Gastrocnemius medialis (tissue), 4 donors: ENCODE data around the gene MCEMP1. TPM values are rescaled to one million over a fixed set of nuclear protein-coding genes. Genes with fewer than 3 reads are reported as not detected.
A peak's percentile ranks its signal among the peaks of the same experiment; 100 is the strongest.

Source experiments
- ATAC-seq, 2 donors: fragments of 150-250 bp; one replicate each; pipeline ENCODE4 v1.9.1; 2016
- DNase-seq, 2 donors: peaks; one replicate each; pipeline ENCODE4 v3.0.0-alpha.2; 2019
- H3K27ac ChIP-seq, 4 donors: fragments of 200-600 bp; sonication (generic); 1 replicate in 1 of 4; 2 replicates in 3 of 4; pipeline ENCODE4 v1.5.1; 2016 to 2018; ENCODE audit warnings: mild to moderate bottlenecking in 2 of 4, moderate library complexity in 1 of 4
- H3K27me3 ChIP-seq, 3 donors: fragments of 200-600 bp; sonication (generic) in 2 of 3; 1 replicate in 1 of 3; 2 replicates in 2 of 3; pipeline versions ENCODE4 v1.5.1 to v1.6.0; 2016 to 2019; ENCODE audit warnings: mild to moderate bottlenecking in 1 of 3, moderate library complexity in 1 of 3
- H3K36me3 ChIP-seq, 2 donors: fragments of 200-600 bp; sonication (generic) in 1 of 2; one replicate each; pipeline ENCODE4 v1.5.1; 2017 to 2018
- H3K4me1 ChIP-seq, 2 donors: fragments of 200-600 bp; sonication (generic) in 1 of 2; one replicate each; pipeline ENCODE4 v1.5.1; 2016 to 2017; ENCODE audit warnings: mild to moderate bottlenecking in 2 of 2
- H3K4me3 ChIP-seq, 4 donors: fragments of 200-600 bp; sonication (generic) in 3 of 4; 1 replicate in 1 of 4; 2 replicates in 3 of 4; pipeline ENCODE4 v1.5.1; 2016 to 2019; ENCODE audit warnings: mild to moderate bottlenecking in 2 of 4
- H3K9me3 ChIP-seq, 3 donors: fragments of 200-600 bp; sonication (generic) in 2 of 3; 1 replicate in 1 of 3; 2 replicates in 2 of 3; pipeline ENCODE4 v1.5.1; 2016 to 2019
- CTCF ChIP-seq, 5 experiments: fragments of 450-650 bp in 3 of 5; fragments of 200-600 bp in 2 of 5; sonication (generic) in 2 of 5; IDR thresholded peaks in 4 of 5; conservative IDR thresholded peaks in 1 of 5; 1 replicate in 4 of 5; 2 replicates in 1 of 5; pipeline ENCODE4 v1.5.1; 2016 to 2019; ENCODE audit warnings: antibody characterized with exemption in 5 of 5, mild to moderate bottlenecking in 3 of 5, moderate library complexity in 3 of 5
- POLR2A ChIP-seq, 2 donors: fragments of 450-650 bp; IDR thresholded peaks; one replicate each; pipeline ENCODE4 v1.6.1; 2017; ENCODE audit warnings: antibody characterized with exemption in 2 of 2, mild to moderate bottlenecking in 2 of 2, moderate library complexity in 2 of 2
- in situ Hi-C, 4 donors: fragments of 200-750 bp; cut with MboI; loops; one replicate each; pipeline versions ENCODE4 v1.15.0 to v1.8.0; 2017; ENCODE audit warnings: low sequenced_read_pairs in 4 of 4
- intact Hi-C: fragments of 100-400 bp; cut with DNase I; formaldehyde crosslinking; loops from one replicate; pipeline ENCODE4 v1.15.1; 2023; ENCODE audit warnings: low total_unique reads
- total RNA-seq, 4 donors: library from RNA; depleted of rRNA; stranded (reverse); fragments of >200 nt; gene quantifications; one replicate each; pipeline versions ENCODE4 v1.1.0 to v1.2.3, GENCODE V29; 2016

Gene MCEMP1
- total RNA-seq, 4 donors from 2014 or later = 0.16 to 1.2 TPM; not detected in 2

DNA sequence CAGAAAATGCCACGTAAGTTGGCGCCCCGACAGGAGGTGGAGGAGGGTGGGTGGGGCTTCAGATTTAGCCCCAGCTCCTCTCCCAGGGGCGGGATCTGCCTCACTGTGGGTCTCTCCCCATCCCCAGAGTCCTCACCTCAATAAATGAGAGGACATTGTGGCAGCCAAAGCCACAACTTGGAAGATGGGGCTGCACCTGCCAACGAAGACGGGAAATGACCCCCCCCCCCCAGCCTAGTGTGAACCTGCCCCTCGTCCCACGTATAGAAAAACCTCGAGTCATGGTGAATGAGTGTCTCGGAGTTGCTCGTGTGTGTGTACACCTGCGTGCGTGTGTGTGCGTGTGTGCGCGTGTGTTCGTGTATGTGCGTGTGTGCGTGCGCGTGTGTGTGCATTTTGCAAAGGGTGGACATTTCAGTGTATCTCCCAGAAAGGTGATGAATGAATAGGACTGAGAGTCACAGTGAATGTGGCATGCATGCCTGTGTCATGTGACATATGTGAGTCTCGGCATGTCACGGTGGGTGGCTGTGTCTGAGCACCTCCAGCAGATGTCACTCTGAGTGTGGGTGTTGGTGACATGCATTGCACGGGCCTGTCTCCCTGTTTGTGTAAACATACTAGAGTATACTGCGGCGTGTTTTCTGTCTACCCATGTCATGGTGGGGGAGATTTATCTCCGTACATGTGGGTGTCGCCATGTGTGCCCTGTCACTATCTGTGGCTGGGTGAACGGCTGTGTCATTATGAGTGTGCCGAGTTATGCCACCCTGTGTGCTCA, 2.3 kb downstream of the MCEMP1 start:
- no peak overlapping the region for H3K27ac ChIP-seq
- in situ Hi-C loops = loop anchor here in 1 of 4 donors (10.0 kb wide), 1 partner anchor 114 kb away; no protein-coding TSS in a partner anchor

GRCh38 chr19:7679771-7680605, 3.1 kb downstream of the MCEMP1 start:
- in situ Hi-C loops (loop anchor here in 2 of 4 donors (5.0 to 10.0 kb wide), 2 partner anchors 108 to 115 kb away; no protein-coding TSS in a partner anchor), intact Hi-C loops (loop anchor here (1.0 to 10.0 kb wide), 5 partner anchors 28 to 325 kb away; partner anchors contain the start of genes PET100 and XAB2)
- no peak for ATAC-seq
- H3K27me3 ChIP-seq = peaks cover 0 to 11% (median 0%) of the 10 kb centered on the region in 3 donors
- peak overlapping the region; percentile 91 to 100 (median 94) for H3K4me3 ChIP-seq
- no peaks in the 10 kb centered on the region for H3K9me3 ChIP-seq
- H3K4me1 ChIP-seq = peaks cover 4 to 9% of the 10 kb centered on the region in 2 donors
- peaks cover 0 to 22% of the 10 kb centered on the region in 2 donors for H3K36me3 ChIP-seq
- H3K27ac ChIP-seq = peak overlapping the region in 3 of 4 donors; percentile 8 to 94 (median 93)
- no peak for DNase-seq
- TF ChIP-seq POLR2A (IDR thresholded peaks at IDR 0.05) (no peak), CTCF (IDR thresholded peaks at IDR 0.05 in 4 of 5, conservative IDR thresholded peaks at IDR 0.05 in 1 of 5) (no peak)

More for the DNA sequence above, 2.3 kb downstream of the MCEMP1 start:
- no peaks in the 10 kb centered on the region for H3K9me3 ChIP-seq
- peaks cover 0 to 11% (median 0%) of the 10 kb centered on the region in 3 donors for H3K27me3 ChIP-seq
- TF ChIP-seq CTCF (IDR thresholded peaks at IDR 0.05 in 4 of 5, conservative IDR thresholded peaks at IDR 0.05 in 1 of 5) (no peak), POLR2A (IDR thresholded peaks at IDR 0.05) (no peak)
- intact Hi-C loops = no loop called here
- no peak for ATAC-seq
- peaks cover 0 to 18% of the 10 kb centered on the region in 2 donors for H3K36me3 ChIP-seq
- peaks cover 4 to 9% of the 10 kb centered on the region in 2 donors for H3K4me1 ChIP-seq
- no peak for DNase-seq
- H3K4me3 ChIP-seq = no peak overlapping the region

DNA sequence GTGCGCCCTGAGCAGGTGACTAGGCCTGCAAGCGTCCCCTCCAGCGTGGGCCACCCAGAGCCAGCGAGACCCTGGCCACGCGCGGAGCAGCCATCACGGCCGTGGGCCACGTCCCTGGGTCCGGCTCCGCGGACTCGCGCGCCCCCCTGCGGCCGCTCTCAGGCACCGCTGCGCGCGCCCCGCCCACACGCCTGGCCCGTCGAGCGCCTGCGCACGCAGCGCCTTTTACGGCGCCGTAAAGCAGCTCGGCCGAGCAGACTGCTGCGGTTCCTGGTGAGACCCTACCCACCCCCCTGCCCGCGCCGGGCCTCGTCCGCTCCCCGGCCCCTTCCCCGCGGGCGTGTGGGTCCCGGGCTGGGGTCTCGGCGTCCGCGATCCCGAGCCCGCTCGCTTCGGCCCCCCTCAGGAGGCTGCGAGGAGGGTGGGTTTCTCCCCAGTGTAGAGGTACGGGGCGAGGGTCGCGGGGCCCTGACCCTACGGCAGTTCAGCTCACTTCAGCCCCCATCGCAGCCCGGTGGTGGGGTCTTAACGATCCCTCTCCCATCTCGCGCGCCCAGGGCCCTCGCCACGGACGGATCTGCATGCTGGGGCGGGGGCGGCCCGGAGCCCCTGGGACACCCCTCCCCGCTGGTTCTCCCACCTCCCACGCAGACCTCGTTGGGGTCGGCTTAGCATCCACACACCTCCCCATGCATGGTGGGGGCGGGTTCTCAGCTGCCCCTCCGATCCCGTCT, 3.9 kb downstream of the MCEMP1 start, which contains the start of gene TRAPPC5:
TSS of gene TRAPPC5 (plus strand) at position 228 of the 734 bp plus-strand sequence. CDS start 1,421 bp downstream, outside the sequence.
- in situ Hi-C loops = loop anchor here in 1 of 4 donors (5.0 kb wide), 1 partner anchor 108 kb away; no protein-coding TSS in a partner anchor
- peak; percentile 86 to 91 for ATAC-seq
- Histone ChIP-seq H3K27me3 (peaks cover 0 to 10% (median 0%) of the 10 kb centered on the region in 3 donors), H3K4me1 (peaks cover 4 to 9% of the 10 kb centered on the region in 2 donors), H3K27ac (peak within 1 kb of the TSS; percentile 83 to 94 (median 92)), H3K4me3 (peak within 1 kb of the TSS; percentile 91 to 100 (median 94)), H3K9me3 (no peaks in the 10 kb centered on the region), H3K36me3 (peaks cover 0 to 22% of the 10 kb centered on the region in 2 donors)
- DNase-seq = peak; percentile 55 to 77
- intact Hi-C loops = loop anchor here (1.0 to 10.0 kb wide), 5 partner anchors 28 to 326 kb away; partner anchors contain the start of genes PET100 and XAB2
- TF ChIP-seq CTCF (IDR thresholded peaks at IDR 0.05 in 4 of 5, conservative IDR thresholded peaks at IDR 0.05 in 1 of 5) = peak in 4 of 5 experiments; percentile 80 to 100 (median 99)
- TF ChIP-seq POLR2A (IDR thresholded peaks at IDR 0.05) = peak; percentile 60 to 77
